ENCODE measurements around the gene KTN1.

KTN1 gene

DNA sequence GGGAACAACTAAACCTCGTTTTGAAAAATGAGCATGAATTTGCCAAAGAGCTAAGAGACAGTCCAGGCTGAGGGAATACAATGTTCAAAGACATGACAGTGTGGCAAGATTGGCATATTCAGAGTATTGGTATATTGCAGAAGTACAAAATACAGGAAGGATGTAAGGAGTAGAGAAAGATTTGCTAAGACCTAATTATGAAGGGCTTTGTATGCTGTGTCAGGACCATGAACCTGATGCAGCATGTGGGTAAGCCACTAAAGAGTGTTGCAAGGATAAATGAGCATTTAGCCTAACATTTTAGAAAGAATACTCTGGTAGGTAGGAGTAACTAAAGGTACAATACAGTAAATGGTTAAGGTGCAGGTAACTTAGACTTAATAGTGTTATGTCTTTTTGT, 65.1 kb downstream of the KTN1 start:
- in situ Hi-C loops (cut with HindIII; ENCODE audit: low pct_ligation_motif_present, low pct_unique_long_range_greater_than_20kb, low sequenced_read_pairs) = no loop called here
- no peak for DNase-seq

DNA sequence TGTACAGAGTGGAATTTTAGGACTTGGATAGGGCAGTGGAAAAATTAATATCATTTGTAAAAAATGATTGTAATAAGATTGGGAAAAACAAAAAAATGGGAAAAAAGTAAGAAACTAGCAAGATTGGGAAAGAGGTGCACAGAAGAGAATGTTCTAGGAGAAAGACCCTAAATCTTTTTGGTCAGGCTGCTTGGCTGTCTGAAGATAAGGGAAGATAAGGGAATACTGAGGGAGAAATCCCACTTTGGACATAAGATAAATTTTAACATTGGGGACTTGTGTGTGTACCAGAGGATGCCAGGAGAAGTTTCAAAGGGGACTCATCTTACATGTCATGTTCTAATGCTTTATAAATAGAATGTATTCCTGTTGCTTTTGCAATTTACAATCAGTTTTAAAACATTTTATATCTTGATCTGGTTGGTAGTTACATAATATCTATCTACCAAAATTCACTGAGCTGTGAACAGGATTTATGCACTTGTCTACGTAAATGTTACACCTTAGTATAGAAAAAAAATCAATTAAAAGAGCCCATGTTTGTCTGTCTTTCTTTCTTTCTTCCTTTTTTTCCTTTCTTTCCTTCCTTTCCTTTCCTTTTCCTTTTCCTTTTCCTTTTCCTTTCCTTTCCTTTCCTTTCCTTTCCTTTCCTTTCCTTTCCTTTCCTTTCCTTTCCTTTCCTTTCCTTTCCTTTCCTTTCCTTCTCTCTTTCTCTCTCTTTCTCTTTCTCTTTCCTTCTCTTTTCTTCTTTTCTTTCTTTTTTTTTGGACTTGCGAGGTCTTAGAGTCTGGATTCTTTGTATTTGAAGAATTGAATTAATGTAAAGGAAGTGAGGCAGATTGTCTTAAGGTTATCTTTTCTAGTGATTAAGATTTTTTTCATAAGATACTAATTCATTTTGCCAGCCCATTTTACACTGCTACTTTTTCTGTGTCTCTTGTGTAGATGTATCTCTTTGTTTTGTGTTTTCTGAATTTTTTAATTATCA, 66.1 kb downstream of the KTN1 start:
- DNase-seq = no peak
- in situ Hi-C loops (cut with HindIII; ENCODE audit: low pct_ligation_motif_present, low pct_unique_long_range_greater_than_20kb, low sequenced_read_pairs) = no loop called here

DNA sequence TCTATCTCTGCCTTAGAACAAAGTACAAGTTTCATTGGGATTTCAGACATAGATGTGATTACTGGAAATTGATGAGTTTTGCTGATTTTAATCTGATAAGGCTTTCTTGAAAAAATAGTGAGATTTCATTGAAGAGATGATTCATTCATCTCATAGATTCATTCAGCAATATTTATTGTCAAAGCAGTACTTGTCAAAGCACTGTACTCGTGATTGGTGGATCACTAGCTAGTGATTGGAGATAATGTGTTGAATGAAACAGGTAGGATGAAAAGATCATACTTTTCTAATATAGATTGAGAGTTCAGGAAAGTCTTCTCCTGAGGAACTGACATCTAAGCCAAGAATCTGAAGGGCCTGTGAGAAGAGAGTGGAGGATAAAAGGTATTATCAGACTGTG, 71.0 kb downstream of the KTN1 start:
- in situ Hi-C loops (cut with HindIII; ENCODE audit: low pct_ligation_motif_present, low pct_unique_long_range_greater_than_20kb, low sequenced_read_pairs) = no loop called here
- DNase-seq = no peak

DNA sequence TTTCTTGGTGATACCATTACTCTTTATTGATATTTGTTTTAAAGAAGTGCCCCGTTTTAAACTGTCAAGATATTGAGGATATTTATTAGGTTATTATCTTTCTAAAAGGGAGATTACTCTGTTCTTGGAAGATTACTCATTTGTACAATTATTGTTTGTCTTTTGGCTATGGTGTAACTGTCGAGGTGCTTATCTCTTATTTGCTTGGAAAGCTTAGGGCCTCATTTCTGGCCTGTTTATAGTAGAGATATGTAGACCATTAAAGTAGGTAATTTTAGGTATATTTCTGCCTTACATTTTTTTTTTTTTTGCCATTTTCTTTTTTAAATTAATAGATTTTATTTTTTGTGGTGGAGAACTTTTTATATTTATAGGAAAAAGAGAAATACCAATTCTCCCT, 74.2 kb downstream of the KTN1 start:
- no peak for DNase-seq
- in situ Hi-C loops (cut with HindIII; ENCODE audit: low pct_ligation_motif_present, low pct_unique_long_range_greater_than_20kb, low sequenced_read_pairs) = no loop called here

DNA sequence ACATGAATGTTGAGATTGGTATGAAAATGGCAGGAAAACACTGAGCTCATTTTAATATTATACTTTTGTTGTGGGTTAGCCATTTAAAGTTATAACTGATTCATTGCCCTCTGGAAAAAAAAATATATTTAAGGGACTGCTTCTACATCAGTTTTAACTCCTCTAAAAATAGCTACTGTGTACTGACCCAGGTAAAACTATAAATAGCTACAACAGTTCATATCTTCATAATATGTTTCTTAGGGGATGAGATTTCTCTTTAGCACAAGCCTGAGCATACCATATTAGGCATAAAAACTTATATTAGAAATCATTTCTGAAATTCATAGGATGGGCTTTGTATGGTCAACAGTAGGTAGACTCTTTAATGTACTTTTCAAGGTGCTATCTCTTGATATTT, 81.0 kb downstream of the KTN1 start:
- no peak for DNase-seq
- in situ Hi-C loops (cut with HindIII; ENCODE audit: low pct_ligation_motif_present, low pct_unique_long_range_greater_than_20kb, low sequenced_read_pairs) = no loop called here

DNA sequence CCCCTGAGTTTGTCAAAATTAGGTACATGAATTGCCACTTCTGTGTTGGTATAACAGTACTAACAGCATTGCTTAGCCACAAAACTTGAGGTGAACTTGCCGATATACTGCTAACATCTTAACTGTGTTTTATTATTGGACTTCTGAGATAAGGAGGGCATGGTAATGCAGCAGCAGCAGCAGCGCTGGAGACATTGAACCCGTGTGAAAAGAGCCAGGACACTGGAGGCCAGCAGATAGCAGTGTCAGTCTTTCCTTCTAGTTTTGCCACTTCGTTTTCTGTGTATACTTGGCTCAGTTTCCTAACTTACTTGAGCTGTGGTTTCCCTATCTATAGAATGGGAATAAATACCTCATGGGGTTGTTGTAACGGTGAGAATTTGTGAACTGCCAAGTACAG, 82.7 kb downstream of the KTN1 start:
- DNase-seq = no peak
- in situ Hi-C loops (cut with HindIII; ENCODE audit: low pct_ligation_motif_present, low pct_unique_long_range_greater_than_20kb, low sequenced_read_pairs) = no loop called here

DNA sequence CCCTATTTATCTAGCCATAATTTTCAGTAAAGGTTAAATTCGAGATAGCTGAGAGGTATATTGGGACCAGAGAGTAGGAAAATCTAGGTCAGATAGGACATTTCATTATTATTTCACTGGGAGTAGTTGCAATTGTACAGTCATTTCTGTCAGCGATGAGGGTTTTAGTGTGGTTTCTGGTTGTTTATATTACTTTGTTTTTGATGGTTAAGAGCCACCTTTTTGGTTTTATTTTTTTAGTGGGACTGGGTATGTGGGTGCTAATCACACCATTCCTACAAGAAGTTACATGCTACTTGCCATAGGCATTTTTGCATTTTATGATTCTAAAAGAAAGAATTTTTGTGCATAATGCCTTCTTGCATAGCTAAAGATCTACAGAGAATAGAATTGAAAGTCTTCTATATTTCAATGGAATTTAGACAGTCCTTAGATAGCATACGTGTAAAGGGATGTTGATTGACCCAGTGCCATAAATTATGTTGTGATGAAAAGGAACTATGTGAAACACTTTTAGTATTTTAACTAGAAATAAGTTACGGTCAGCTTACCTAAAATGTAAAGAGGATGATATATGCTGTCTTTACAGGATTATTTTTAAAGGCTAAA, 85.2 kb downstream of the KTN1 start:
- no peak for DNase-seq
- in situ Hi-C loops (cut with HindIII; ENCODE audit: low pct_ligation_motif_present, low pct_unique_long_range_greater_than_20kb, low sequenced_read_pairs) = no loop called here

DNA sequence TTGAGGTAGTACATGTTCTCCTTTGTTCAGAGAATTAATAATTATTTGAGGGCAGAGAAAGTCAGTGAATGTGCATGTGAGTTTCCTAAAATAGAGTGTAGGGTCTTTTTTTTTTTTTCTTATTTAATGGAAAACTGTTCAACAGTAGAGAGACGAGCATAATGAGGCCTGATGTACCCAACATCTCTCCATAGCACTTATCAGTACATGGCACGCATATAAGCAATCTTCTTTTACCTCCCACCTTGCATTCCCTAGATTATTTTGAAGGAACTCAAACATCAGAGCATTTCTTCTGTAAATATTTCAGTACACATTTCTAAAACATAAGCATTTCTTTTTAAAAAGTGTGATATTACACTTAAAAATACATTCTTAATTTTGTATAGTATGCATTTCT, 87.8 kb downstream of the KTN1 start:
- in situ Hi-C loops (cut with HindIII; ENCODE audit: low pct_ligation_motif_present, low pct_unique_long_range_greater_than_20kb, low sequenced_read_pairs) = no loop called here
- DNase-seq = no peak

DNA sequence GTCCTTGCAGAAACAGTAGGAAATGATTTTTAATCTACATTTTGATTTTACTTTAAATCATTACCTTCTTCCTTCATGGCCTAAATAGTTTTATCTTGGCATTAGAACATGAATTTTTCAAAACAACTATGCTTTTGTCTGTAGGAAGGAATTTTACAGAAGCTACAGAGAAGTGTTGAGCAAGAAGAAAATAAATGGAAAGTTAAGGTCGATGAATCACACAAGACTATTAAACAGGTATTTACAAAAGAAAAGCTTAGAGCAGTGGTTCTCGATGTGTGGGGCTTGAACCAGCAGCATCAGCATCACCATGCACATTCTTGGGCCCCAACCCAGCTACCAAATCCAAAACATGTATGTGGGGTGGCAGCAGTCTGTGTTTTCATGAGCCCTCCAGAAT, 91.6 kb downstream of the KTN1 start:
- no peak for DNase-seq
- in situ Hi-C loops (cut with HindIII; ENCODE audit: low pct_ligation_motif_present, low pct_unique_long_range_greater_than_20kb, low sequenced_read_pairs) = no loop called here

DNA sequence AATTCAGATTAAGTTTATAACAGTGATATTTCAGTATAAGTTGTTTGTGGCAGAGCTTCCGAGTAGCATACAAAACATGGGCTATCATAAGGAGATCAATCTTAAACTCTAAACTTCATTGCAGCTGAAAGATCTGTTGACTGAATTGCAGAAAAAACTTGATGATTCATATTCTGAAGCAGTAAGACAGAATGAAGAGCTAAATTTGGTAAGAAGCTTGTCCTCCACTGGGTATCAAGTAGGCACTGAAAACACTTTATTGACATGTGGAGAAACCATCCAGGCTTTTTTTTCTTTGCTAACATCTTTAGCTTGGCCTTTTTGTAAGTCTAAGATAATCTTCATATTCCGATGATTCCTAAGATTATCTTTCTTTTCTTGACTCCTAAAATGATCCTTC, 93.0 kb downstream of the KTN1 start:
- in situ Hi-C loops (cut with HindIII; ENCODE audit: low pct_ligation_motif_present, low pct_unique_long_range_greater_than_20kb, low sequenced_read_pairs) = no loop called here
- no peak for DNase-seq

DNA sequence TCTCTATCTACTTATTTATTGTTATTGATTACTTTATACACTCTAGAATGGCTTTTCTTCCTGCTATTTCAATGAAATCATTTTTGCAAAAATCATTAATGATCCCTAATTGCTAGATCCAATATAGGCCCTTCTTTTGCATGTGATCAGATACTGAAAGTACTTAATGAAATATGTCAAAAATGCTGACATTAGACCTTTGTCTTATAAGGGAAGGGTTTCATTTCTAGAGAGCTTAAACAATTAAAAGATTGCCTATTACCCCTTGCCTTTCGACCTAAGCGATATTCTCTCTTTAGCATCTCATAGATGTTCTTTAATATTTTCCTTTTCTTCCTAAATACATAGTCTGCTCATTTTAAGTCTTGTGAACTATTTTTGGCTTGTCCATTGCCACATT, 101.1 kb downstream of the KTN1 start:
- in situ Hi-C loops (cut with HindIII; ENCODE audit: low pct_ligation_motif_present, low pct_unique_long_range_greater_than_20kb, low sequenced_read_pairs) = no loop called here
- no peak for DNase-seq

DNA sequence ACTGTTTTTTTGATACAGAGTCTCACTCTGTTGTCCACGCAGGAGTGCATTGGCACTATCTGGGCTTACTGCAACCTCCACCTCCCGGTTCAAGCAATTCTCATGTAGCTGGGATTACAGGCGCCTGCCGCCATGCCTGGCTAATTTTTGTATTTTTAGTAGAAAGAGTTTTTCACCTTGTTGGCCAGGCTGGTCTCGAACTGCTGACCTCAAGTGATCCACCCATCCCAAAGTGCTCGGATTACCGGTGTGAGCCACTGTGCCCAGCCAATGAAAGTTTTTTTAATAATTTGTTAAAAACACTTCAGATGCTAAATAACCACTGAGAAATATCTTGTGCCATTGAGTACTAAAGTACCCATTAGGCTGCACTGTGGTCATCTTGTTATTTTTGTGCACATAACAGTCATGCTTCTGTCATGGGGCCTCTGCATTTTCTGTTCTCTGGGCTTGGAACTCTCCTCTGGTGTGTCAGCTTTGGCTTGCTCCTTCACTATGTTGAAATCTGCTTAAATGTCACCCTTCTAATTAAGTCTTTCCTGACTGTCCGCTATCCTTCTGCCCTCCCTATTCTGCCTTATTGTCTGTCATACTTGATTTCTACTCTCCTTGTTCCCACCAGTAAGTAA, 105.1 kb downstream of the KTN1 start:
- in situ Hi-C loops (cut with HindIII; ENCODE audit: low pct_ligation_motif_present, low pct_unique_long_range_greater_than_20kb, low sequenced_read_pairs) = no loop called here
- no peak for DNase-seq

DNA sequence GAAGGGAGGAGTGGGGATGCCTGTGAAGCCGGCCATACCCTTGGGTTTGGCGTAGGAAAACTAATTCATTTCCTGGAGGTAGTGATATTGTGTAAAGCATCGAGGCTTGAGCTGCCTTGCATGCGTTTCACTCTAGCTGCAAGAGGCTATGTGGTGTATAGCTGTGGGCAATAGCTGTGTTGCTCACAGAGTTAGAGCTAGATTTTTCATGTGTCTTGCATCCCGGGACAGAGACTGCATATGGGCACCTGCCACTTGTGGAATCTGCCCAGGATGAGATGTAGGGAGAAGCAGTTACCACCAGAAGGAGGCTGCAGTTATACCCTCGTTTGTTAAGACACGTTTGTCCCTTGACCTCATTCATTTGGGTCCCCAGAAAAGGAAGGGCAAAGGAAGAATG, 106.7 kb downstream of the KTN1 start:
- in situ Hi-C loops (cut with HindIII; ENCODE audit: low pct_ligation_motif_present, low pct_unique_long_range_greater_than_20kb, low sequenced_read_pairs) = no loop called here

DNA sequence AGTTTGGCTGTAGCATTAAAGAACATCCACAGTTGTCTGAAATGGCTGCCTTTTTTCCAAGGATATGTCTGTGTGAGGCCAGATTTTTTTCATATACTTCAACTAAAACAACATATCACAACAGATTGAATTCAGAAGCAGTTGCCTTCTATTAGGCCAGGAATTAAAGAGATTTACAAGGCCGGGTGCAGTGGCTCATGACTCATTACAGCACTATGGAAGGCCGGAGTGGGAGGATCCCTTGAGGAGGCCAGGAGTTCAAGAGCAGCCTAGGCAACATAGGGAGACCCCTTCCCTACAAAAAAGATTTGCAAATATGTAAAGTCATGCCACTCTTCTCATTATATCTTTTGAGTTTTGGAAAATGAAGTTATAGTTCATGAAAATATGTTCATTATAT, 108.6 kb downstream of the KTN1 start:
- no peak for DNase-seq
- in situ Hi-C loops (cut with HindIII; ENCODE audit: low pct_ligation_motif_present, low pct_unique_long_range_greater_than_20kb, low sequenced_read_pairs) = no loop called here

More for the DNA sequence above, 106.7 kb downstream of the KTN1 start:
- no peak for DNase-seq

DNA sequence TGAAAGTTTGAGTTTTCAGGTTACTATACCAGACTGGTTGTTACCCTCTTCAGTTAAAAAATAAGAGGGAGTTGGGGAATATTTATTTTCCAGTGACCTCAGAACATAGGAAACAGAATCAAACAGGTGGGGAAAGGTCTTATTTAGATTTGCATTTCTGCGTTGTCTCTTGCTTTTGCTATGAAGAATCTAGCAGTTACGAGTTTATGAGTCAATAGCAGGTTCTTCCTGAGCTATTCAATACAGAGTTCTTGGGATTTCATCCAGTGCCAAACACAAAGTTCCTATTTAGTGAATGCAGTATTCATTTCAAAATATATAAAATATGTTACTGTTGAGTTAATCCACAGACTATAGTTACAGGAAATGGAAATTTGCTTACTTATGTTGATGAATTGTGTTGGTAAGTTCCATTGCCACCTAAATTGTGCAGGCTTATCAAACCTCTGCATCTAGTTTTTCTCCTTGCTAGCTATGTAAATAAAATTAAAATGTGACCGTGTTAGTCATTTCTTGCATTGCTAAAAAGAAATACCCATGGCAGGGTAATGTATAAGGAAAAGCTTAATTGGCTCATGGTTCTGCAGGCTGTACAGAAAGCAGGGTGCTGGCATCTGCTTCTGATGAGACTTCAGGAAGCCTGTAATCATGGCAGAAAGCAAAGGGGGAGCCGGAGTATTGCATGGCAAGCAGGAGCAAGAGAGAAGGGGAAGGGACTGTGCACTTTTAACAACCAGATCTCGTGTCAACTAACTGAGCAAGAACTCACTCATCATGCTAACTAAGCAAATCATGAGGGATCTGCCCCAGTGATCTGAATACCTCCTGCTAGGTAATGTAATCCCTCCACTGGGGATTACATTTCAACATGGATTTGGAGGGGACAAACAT, 110.2 kb downstream of the KTN1 start:
- in situ Hi-C loops (cut with HindIII; ENCODE audit: low pct_ligation_motif_present, low pct_unique_long_range_greater_than_20kb, low sequenced_read_pairs) = no loop called here
- no peak for DNase-seq

DNA sequence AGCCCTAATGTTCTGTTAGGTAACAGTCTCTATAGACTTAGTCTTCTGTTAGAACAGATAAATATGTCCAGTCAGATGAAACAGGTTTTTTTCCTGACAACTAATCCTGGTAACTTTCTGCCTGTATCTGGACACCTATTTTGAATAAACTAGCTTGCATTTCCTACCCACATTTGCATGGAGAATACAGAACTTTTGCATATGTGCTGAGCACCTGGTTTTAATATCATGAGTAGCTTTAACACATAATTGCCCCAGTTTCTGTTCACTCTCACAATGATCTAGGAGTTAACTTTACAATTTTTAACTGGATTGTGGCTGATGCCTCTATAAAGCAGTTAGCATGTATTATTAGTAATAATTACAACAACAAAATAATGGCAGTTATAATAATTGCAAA, 111.7 kb downstream of the KTN1 start:
- no peak for DNase-seq
- in situ Hi-C loops (cut with HindIII; ENCODE audit: low pct_ligation_motif_present, low pct_unique_long_range_greater_than_20kb, low sequenced_read_pairs) = no loop called here

DNA sequence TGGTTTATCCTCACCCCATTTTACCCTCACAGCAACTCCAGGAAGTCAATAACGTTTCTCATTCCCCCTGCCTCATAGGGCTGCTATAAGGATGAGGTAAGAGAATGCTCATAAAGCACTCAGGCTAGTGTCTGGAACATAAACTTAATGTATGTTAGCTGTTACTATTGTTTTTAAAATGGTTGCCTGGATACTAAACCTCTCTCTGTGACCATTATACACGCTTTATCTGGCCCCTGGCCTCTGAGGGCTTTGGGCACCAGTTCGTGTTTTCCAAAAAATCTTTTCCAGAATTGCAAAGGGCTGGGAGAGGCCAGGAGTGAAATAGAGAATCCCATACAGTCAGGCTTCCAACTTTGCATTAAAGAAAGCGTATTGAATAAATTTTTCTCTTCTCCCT, 113.9 kb downstream of the KTN1 start:
- in situ Hi-C loops (cut with HindIII; ENCODE audit: low pct_ligation_motif_present, low pct_unique_long_range_greater_than_20kb, low sequenced_read_pairs) = no loop called here
- no peak for DNase-seq

DNA sequence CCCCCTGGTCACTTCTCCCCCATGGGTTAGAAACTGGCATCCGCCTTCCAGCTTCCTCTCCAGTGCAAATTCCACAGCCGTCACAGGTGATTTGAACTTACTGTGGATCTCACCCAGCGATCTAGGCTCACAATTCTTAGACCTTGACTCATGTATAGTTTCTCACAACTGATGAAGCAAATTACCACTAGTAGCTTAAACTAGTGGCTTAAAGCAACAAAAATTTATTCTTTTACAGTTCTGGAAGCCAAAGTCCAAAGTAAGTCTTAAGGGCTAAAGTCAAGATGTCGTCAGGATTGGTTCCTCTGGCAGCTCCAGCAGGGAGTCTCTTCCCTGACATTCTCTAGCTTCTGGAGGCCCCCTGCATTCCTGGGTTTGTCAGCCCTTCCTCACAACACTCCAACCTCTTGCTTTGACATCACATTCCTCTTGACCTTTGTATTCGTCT, 117.4 kb downstream of the KTN1 start:
- in situ Hi-C loops (cut with HindIII; ENCODE audit: low pct_ligation_motif_present, low pct_unique_long_range_greater_than_20kb, low sequenced_read_pairs) = no loop called here

DNA sequence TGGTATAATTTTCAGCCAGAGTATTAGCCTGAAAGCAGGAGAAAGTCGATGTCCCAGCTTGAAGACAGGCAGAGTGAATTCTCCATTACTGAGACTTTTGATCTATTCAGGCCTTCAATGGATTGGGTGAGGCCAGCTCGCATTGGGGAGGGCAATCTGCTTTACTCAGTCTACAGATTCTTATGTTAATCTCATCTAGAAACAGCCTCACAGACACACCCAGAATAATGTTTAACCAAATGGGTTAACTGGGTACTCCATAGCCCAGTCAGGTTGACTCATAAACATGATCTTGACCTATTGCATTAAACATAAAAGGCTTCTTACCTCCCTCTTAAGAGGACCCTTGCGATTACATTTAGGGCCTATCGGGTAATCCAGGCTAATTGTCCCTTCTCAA, 118.0 kb downstream of the KTN1 start:
- peak; percentile 69 for DNase-seq
- in situ Hi-C loops (cut with HindIII; ENCODE audit: low pct_ligation_motif_present, low pct_unique_long_range_greater_than_20kb, low sequenced_read_pairs) = no loop called here

More for the DNA sequence above, 117.4 kb downstream of the KTN1 start:
- DNase-seq = peak; percentile 24
